Limb (tissue), 2 donors: Measurements from ENCODE around the gene CALY.

ENCODE experiments used
- DNase-seq, 2 donors: peaks; one replicate each; pipeline ENCODE4 v3.0.0-alpha.2; 2016; ENCODE audit errors: extremely low spot score in 2 of 2

Gene CALY

DNA sequence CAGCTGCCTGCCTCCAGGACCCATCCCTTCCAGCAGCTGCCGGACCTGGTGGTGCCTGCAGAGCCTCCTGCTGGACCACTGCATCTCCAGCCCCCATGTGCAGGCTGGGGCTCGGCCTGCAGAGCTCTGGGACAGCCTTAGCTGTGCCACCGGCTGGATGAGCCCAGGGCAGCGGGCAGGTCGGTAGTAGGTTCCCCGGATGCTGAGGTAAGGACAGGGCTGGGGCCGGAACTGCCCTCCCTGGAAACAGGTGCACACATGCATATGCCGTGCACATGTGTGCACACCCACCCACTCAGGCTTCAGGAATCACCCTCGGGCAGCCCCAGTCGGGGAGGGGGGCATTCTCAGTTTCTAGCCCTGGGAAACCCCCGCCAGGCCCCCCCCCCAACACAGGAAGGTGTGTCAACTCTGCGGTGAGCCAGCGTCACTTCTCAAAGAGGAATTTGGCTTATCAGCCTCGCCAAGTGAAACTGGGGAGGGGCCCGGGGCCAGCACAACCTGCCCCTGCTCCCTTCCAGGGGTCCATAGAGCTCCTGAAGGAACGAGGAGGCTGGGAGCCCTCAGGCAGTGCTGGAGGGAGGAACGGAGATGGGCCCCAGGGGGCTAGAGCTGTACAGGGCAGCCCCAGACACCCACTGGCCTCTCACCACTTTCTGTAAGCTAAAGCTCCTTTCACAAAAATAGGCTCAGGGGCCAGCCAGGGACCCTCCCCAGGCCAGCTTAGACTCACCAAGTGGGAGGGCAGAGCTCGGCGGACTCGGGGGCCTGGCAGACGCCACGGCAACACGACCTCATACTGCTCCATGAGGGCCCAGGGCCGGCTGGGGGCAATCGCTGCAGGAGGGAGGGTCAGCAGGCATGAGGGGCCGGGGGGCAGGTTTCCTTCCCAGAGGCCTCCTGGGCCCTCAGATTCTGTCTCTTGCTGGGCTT lies 61.7 kb downstream of the CALY start:
- DNase-seq = no peak
